Activated CD8-positive, alpha-beta T cell treated with anti-CD3 and anti-CD28 coated beads, Interleukin-2, amount 10 ng/mL, durations not matched to agents 7 days and 5 days (primary cell): Measurements from ENCODE around the gene ZNF280A. TPM values are rescaled to one million over a fixed set of nuclear protein-coding genes. Genes with fewer than 3 reads are reported as not detected.

ENCODE experiments used
- ATAC-seq: fragments of 150-1000 bp; cut with Tn5 transposase; one replicate; pipeline ENCODE4 v1.10.0; 2021; ENCODE audit warnings: moderate library complexity
- CTCF ChIA-PET: fragments of 350-600 bp; sonication (Branson Sonifier 250); formaldehyde crosslinking; loops from one replicate; lab custom pipeline; 2021; ENCODE audit warnings: antibody characterized with exemption; lab: Charles Lee
- POLR2A ChIA-PET: fragments of 350-600 bp; sonication (Branson Sonifier 250); formaldehyde crosslinking; loops from one replicate; lab custom pipeline; 2021; ENCODE audit warnings: antibody characterized with exemption; lab: Charles Lee
- DNase-seq: peaks from one replicate; pipeline ENCODE4 v3.0.0-alpha.2; 2020
- H3K27ac Mint-ChIP-seq: one replicate; pipeline ENCODE4 v1.8.0; 2021; ENCODE audit warnings: mild to moderate bottlenecking, mixed read lengths
- H3K27me3 Mint-ChIP-seq: one replicate; pipeline ENCODE4 v1.8.0; 2021; ENCODE audit warnings: low read depth, mixed read lengths
- H3K36me3 Mint-ChIP-seq: one replicate; pipeline ENCODE4 v1.8.0; 2021; ENCODE audit warnings: low read depth, mixed read lengths
- H3K4me1 Mint-ChIP-seq: one replicate; pipeline ENCODE4 v1.8.0; 2021; ENCODE audit warnings: low read depth, mixed read lengths
- H3K4me3 Mint-ChIP-seq: one replicate; pipeline ENCODE4 v1.8.0; 2021; ENCODE audit warnings: mild to moderate bottlenecking, mixed read lengths
- H3K9me3 Mint-ChIP-seq: one replicate; pipeline ENCODE4 v1.8.0; 2022; ENCODE audit warnings: mixed read lengths; ENCODE audit not compliant: insufficient read depth
- total RNA-seq, 2 experiments: library from RNA; stranded (reverse); gene quantifications; one replicate each; pipeline ENCODE4 v1.2.3, GENCODE V29; 2021

The ZNF280A gene
- total RNA-seq, 2 experiments from 2014 or later: not detected

- Mint-ChIP-seq H3K27ac (no peak overlapping the region), H3K36me3 (peaks cover under 1% of the 10 kb centered on the region), H3K9me3 (peaks cover 11% of the 10 kb centered on the region), H3K4me3 (no peak overlapping the region), H3K4me1 (no peaks in the 10 kb centered on the region), H3K27me3 (peaks cover 27% of the 10 kb centered on the region)
- ATAC-seq (peak; percentile 68), DNase-seq (peak; percentile 70)
- ChIA-PET POLR2A (no interaction called here), CTCF (interaction anchor here (0.6 to 3.2 kb wide), 25 partner anchors 8 to 491 kb away, joined by 3 to 26 read pairs (median 4); partner anchors contain the start of genes ZNF280A and ZNF280B)
Measured at GRCh38 chr22:22463855-22464540, 56.1 kb downstream of the ZNF280A start.

Other genes starting within 250 kb of the ZNF280A start
- 1 to 10 TPM; 2.6 TPM for gene ZNF280B, start 11.5 kb downstream of the ZNF280A start, total RNA-seq
- gene PRAME, start 39.0 kb upstream of the ZNF280A start, total RNA-seq: not detected
- gene GGTLC2, start 124.3 kb upstream of the ZNF280A start, total RNA-seq: not detected